K562 (cell line): ENCODE data around the gene TDRD12. TPM values are rescaled to one million over a fixed set of nuclear protein-coding genes. Genes with fewer than 3 reads are reported as not detected.

Source experiments
- ATF1 ChIP-seq, 2 experiments: fragments of 450-650 bp in 1 of 2; IDR thresholded peaks; 2 replicates each; pipeline ENCODE4 v1.6.1; 2016; ENCODE audit warnings: missing compliant biosample characterization in 1 of 2, missing genetic modification characterization in 1 of 2
- ATF7 ChIP-seq: fragments of 450-650 bp; IDR thresholded peaks from 2 replicates; pipeline ENCODE4 v1.7.1; 2014; ENCODE audit warnings: mild to moderate bottlenecking, moderate library complexity
- CBFA2T2 ChIP-seq: fragments of 450-650 bp; conservative IDR thresholded peaks from 2 replicates; pipeline ENCODE4 v1.6.1; 2017; ENCODE audit warnings: mild to moderate bottlenecking
- CEBPB ChIP-seq: fragments of 450-650 bp; IDR thresholded peaks from 2 replicates; pipeline ENCODE4 v1.6.1; 2016; ENCODE audit warnings: missing genetic modification characterization, missing compliant biosample characterization
- KLF6 ChIP-seq: fragments of 250-450 bp; sonication (Bioruptor Pico); IDR thresholded peaks from 2 replicates; pipeline ENCODE4 v1.4.0; 2020; ENCODE audit warnings: mild to moderate bottlenecking, moderate library complexity, borderline replicate concordance
- MAZ ChIP-seq, 2 experiments: fragments of 450-650 bp in 1 of 2; sonication (generic) in 1 of 2; formaldehyde crosslinking; IDR thresholded peaks in 1 of 2; conservative IDR thresholded peaks in 1 of 2; 2 replicates each; pipeline versions ENCODE4 v1.4.0 to v1.5.0; 2020; ENCODE audit warnings: mild to moderate bottlenecking in 1 of 2, missing genetic modification reagents in 1 of 2
- MXI1 ChIP-seq: IDR thresholded peaks from 2 replicates; pipeline ENCODE4 v1.6.1; 2011; ENCODE audit warnings: low read depth, mild to moderate bottlenecking, improper control_type of control experiment, low read length
- NR4A1 ChIP-seq, 2 experiments: fragments of 250-450 bp in 1 of 2; fragments of 450-650 bp in 1 of 2; sonication (Bioruptor Pico) in 1 of 2; IDR thresholded peaks; 2 replicates each; pipeline versions ENCODE4 v1.4.0 to v1.6.1; 2016 to 2020; ENCODE audit warnings: mild to moderate bottlenecking in 2 of 2, missing compliant biosample characterization in 1 of 2, missing genetic modification characterization in 1 of 2, moderate library complexity in 1 of 2
- SMARCE1 ChIP-seq: fragments of 450-650 bp; IDR thresholded peaks from 2 replicates; pipeline ENCODE4 v1.7.1; 2016; ENCODE audit warnings: mild to moderate bottlenecking
- SOX6 ChIP-seq: fragments of 450-650 bp; IDR thresholded peaks from 2 replicates; pipeline ENCODE4 v1.6.1; 2014; ENCODE audit warnings: mild to moderate bottlenecking
- TAF1 ChIP-seq: IDR thresholded peaks from 2 replicates; pipeline ENCODE4 v1.6.1; 2011; ENCODE audit warnings: mild to moderate bottlenecking, low read length, moderate library complexity; ENCODE audit not compliant: insufficient read depth, control insufficient read depth, severe bottlenecking; ENCODE audit errors: extremely low read depth
- ZBTB7A ChIP-seq: IDR thresholded peaks from 2 replicates; pipeline ENCODE4 v1.6.1; 2011; ENCODE audit warnings: low read depth, mild to moderate bottlenecking, low read length, moderate library complexity, borderline replicate concordance; ENCODE audit not compliant: control insufficient read depth
- ZFX ChIP-seq: sonication (generic); formaldehyde crosslinking; IDR thresholded peaks from 2 replicates; pipeline ENCODE4 v1.8.0; 2022; ENCODE audit warnings: mild to moderate bottlenecking, missing genetic modification reagents, moderate library complexity
- ZNF134 ChIP-seq: fragments of 250-450 bp; sonication (Bioruptor Pico); conservative IDR thresholded peaks from 2 replicates; pipeline ENCODE4 v1.4.0; 2020
- ZNF583 ChIP-seq: fragments of 250-450 bp; sonication (Bioruptor Pico); IDR thresholded peaks from 2 replicates; pipeline ENCODE4 v1.4.0; 2020
- polyA plus RNA-seq, 8 experiments: library from polyadenylated mRNA; depleted of rRNA in 4 of 8; stranded (reverse) in 5 of 8; unstranded in 3 of 8; fragments of >200 nt; fragmentation: Nextera tagmentation in 2 of 8; fragmentation: Illumina TruSeq in 1 of 8; extraction: Ambion mirVana in 2 of 8; extraction: Trizol in 1 of 8; gene quantifications; 2 replicates each; pipeline versions ENCODE4 v1.2.1 to v1.2.3, GENCODE V29; 2011 to 2014; ENCODE audit warnings: inconsistent platforms in 1 of 8, missing spikeins in 1 of 8
- total RNA-seq, 7 experiments: library from RNA; depleted of rRNA in 6 of 7; stranded (reverse); fragments of >200 nt in 6 of 7; fragmentation: Illumina TruSeq in 2 of 7; extraction: Trizol in 2 of 7; gene quantifications; 2 replicates each; pipeline versions ENCODE4 v1.2.1 to v1.2.3, GENCODE V29; 2011 to 2021; ENCODE audit warnings: low replicate concordance in 1 of 7
- TF ChIP-seq, protein P1 (sequence below): fragments of 250-450 bp; sonication (Bioruptor Pico); IDR thresholded peaks from 2 replicates; pipeline ENCODE4 v1.4.0; 2020
- TF ChIP-seq, protein P2 (sequence below): sonication (generic); formaldehyde crosslinking; IDR thresholded peaks from 2 replicates; pipeline ENCODE4 v1.8.0; 2022; ENCODE audit warnings: missing genetic modification reagents, mild to moderate bottlenecking, moderate library complexity, borderline replicate concordance
- TF ChIP-seq, protein P3 (sequence below): sonication (generic); formaldehyde crosslinking; IDR thresholded peaks from 2 replicates; pipeline ENCODE4 v1.9.0; 2022; ENCODE audit warnings: mild to moderate bottlenecking, missing genetic modification reagents
- TF ChIP-seq, protein P4 (sequence below): fragments of 450-650 bp; IDR thresholded peaks from 2 replicates; pipeline ENCODE4 v1.6.1; 2014; ENCODE audit warnings: low read depth, mild to moderate bottlenecking, moderate library complexity, borderline replicate concordance
- TF ChIP-seq, protein P5 (sequence below): fragments of 250-450 bp; sonication (Bioruptor Pico); IDR thresholded peaks from 2 replicates; pipeline ENCODE4 v1.8.0; 2021; ENCODE audit warnings: moderate library complexity, mild to moderate bottlenecking, inconsistent platforms

TDRD12 gene
- total and polyA plus RNA-seq, 9 of the 15 experiments (the other 6 are each of a cell fraction or from before 2014, with no cell fraction given) = 0.03 TPM; not detected in 8

DNA sequence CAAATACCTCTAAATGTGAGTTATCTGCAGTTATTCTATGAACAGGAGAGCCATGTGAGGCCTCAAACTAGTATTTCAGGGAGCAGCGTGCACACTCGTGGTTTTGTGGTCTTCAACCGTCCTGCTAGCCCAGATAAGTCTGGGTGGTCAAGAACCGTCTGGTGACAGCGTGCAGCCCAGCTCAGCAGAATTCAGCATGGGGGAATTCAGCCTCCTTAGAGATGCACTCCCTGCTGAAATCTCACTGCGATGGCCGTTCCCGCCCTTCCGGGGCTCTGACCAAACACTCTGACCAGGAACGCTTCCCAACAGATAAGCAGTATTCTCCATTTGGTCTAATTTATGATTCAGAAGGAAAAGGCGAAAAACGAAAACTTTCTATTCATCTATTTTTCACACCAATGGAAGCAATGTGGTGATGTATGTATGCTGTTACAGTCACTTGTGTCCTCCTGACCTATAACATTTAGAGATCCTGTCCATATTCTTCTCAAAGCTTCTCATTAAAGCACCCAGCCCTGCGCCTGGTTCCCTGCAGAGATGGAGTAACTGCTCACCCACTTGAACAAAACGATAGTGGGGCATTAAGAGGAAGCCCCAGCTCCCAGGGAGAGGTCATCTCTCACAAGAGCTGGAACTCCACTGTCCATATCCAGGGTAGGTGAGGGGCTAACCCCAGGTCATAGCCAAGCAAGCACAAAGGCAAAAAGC, 47.5 kb upstream of the TDRD12 start (continued):
- TF ChIP-seq KLF6 (CRISPR knock-in tag) (no peak), CEBPB (no peak), ATF7 (peak; percentile 68; the same call in 1 of the 2 replicates), MAZ (CRISPR knock-in tag; conservative IDR thresholded peaks at IDR 0.05 in 1 of 2, IDR thresholded peaks at IDR 0.05 in 1 of 2) (peak in 1 of 2 experiments; percentile 36; a peak in 2 of 4 replicates), MXI1 (0 out of 2 replicates have a peak, but pooled peaks have one; percentile 44), ZNF583 (no peak), ZBTB7A (peak; percentile 77; the same call in 1 of the 2 replicates), ATF1 (CRISPR knock-in tag; IDR thresholded peaks at IDR 0.05) (no peak), ATF1 (tag; IDR thresholded peaks at IDR 0.05) (peak; percentile 51; the same call in 1 of the 2 replicates), ZNF134 (CRISPR knock-in tag) (no peak), SOX6 (peak; percentile 81), TAF1 (no peak), SMARCE1 (peak; percentile 78), CBFA2T2 (peak; percentile 82), NR4A1 (CRISPR knock-in tag; IDR thresholded peaks at IDR 0.05) (no peak), NR4A1 (tag; IDR thresholded peaks at IDR 0.05) (no peak), ZFX (CRISPR knock-in tag) (peak; percentile 56)
- TF ChIP-seq, protein P1, sequence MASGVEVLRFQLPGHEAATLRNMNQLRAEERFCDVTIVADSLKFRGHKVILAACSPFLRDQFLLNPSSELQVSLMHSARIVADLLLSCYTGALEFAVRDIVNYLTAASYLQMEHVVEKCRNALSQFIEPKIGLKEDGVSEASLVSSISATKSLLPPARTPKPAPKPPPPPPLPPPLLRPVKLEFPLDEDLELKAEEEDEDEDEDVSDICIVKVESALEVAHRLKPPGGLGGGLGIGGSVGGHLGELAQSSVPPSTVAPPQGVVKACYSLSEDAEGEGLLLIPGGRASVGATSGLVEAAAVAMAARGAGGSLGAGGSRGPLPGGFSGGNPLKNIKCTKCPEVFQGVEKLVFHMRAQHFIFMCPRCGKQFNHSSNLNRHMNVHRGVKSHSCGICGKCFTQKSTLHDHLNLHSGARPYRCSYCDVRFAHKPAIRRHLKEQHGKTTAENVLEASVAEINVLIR = no peak
- TF ChIP-seq, protein P2, sequence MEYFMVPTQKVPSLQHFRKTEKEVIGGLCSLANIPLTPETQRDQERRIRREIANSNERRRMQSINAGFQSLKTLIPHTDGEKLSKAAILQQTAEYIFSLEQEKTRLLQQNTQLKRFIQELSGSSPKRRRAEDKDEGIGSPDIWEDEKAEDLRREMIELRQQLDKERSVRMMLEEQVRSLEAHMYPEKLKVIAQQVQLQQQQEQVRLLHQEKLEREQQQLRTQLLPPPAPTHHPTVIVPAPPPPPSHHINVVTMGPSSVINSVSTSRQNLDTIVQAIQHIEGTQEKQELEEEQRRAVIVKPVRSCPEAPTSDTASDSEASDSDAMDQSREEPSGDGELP (CRISPR knock-in tag) = peak; percentile 85
- TF ChIP-seq, protein P3, sequence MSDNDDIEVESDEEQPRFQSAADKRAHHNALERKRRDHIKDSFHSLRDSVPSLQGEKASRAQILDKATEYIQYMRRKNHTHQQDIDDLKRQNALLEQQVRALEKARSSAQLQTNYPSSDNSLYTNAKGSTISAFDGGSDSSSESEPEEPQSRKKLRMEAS = peak; percentile 95
- TF ChIP-seq, protein P4, sequence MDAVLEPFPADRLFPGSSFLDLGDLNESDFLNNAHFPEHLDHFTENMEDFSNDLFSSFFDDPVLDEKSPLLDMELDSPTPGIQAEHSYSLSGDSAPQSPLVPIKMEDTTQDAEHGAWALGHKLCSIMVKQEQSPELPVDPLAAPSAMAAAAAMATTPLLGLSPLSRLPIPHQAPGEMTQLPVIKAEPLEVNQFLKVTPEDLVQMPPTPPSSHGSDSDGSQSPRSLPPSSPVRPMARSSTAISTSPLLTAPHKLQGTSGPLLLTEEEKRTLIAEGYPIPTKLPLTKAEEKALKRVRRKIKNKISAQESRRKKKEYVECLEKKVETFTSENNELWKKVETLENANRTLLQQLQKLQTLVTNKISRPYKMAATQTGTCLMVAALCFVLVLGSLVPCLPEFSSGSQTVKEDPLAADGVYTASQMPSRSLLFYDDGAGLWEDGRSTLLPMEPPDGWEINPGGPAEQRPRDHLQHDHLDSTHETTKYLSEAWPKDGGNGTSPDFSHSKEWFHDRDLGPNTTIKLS = peak; percentile 49; the same call in 1 of the 2 replicates
- TF ChIP-seq, protein P5, sequence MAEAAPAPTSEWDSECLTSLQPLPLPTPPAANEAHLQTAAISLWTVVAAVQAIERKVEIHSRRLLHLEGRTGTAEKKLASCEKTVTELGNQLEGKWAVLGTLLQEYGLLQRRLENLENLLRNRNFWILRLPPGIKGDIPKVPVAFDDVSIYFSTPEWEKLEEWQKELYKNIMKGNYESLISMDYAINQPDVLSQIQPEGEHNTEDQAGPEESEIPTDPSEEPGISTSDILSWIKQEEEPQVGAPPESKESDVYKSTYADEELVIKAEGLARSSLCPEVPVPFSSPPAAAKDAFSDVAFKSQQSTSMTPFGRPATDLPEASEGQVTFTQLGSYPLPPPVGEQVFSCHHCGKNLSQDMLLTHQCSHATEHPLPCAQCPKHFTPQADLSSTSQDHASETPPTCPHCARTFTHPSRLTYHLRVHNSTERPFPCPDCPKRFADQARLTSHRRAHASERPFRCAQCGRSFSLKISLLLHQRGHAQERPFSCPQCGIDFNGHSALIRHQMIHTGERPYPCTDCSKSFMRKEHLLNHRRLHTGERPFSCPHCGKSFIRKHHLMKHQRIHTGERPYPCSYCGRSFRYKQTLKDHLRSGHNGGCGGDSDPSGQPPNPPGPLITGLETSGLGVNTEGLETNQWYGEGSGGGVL (CRISPR knock-in tag) = no peak
